ENCODE data around the gene C16orf96. TPM values are rescaled to one million over a fixed set of nuclear protein-coding genes. Genes with fewer than 3 reads are reported as not detected.

C16orf96 gene
- total and polyA plus RNA-seq, 9 donors, result 0.29 to 0.91 (median 0.53) TPM

- Histone ChIP-seq H3K27me3 (ENCODE audit: control insufficient read depth, insufficient read depth, low read length) (no peaks in the 10 kb centered on the region), H3K4me1 (ENCODE audit: control insufficient read depth, insufficient read depth, low read length) (peaks cover 60% of the 10 kb centered on the region), H3K4me3 (ENCODE audit: low read length) (no peak overlapping the region), H3K36me3 (ENCODE audit: control insufficient read depth, insufficient read depth, low read length) (no peaks in the 10 kb centered on the region), H3K27ac (ENCODE audit: low read length) (peak overlapping the region; percentile 50), H3K9me3 (replicated peaks; ENCODE audit: control insufficient read depth, low read depth, low read length) (no peaks in the 10 kb centered on the region)
- DNase-seq, result no peak
Observed at GRCh38 chr16:4524571-4524970, 31.6 kb upstream of the C16orf96 start.

DNA sequence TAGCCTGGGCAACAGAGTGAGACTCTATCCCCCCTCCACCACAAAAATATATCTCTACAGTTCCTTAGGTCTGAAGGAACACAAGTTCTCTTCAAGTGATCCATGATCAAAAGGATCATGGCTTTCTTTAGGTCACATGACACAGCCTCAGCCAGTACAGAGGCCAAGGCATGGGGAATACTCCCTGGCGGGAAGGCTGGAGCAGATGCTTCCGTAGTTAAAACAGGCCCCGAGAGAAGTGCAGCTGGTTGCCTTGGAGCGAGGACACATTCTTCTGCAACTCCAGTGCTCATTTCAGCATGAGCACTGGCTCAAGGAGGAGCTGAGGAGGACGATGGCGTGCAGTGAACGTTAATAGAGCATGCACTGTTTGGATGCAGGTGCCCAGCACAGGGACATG, 31.1 kb upstream of the C16orf96 start:
- H3K4me3 ChIP-seq (ENCODE audit: low read length), result no peak overlapping the region
- DNase-seq, result peak; percentile 94
- 17% methylated on average over 5 of the region's 7 CpGs for WGBS (ENCODE audit: insufficient coverage)
- H3K27ac ChIP-seq (ENCODE audit: low read length), result peak overlapping the region; percentile 55
- no peaks in the 10 kb centered on the region for H3K36me3 ChIP-seq (ENCODE audit: control insufficient read depth, insufficient read depth, low read length)
- peaks cover 64% of the 10 kb centered on the region for H3K4me1 ChIP-seq (ENCODE audit: control insufficient read depth, insufficient read depth, low read length)
- no peaks in the 10 kb centered on the region for H3K27me3 ChIP-seq (ENCODE audit: control insufficient read depth, insufficient read depth, low read length)
- no peaks in the 10 kb centered on the region for H3K9me3 ChIP-seq (replicated peaks; ENCODE audit: control insufficient read depth, low read depth, low read length)

- H3K27me3 ChIP-seq (ENCODE audit: control insufficient read depth, insufficient read depth, low read length), result no peaks in the 10 kb centered on the region
- no peaks in the 10 kb centered on the region for H3K9me3 ChIP-seq (replicated peaks; ENCODE audit: control insufficient read depth, low read depth, low read length)
- H3K4me3 ChIP-seq (ENCODE audit: low read length), result no peak overlapping the region
- 56% methylated on average over 10 of the region's 13 CpGs for WGBS (ENCODE audit: insufficient coverage)
- peaks cover 64% of the 10 kb centered on the region for H3K4me1 ChIP-seq (ENCODE audit: control insufficient read depth, insufficient read depth, low read length)
- H3K27ac ChIP-seq (ENCODE audit: low read length), result peak overlapping the region; percentile 55
- no peak for DNase-seq
- no peaks in the 10 kb centered on the region for H3K36me3 ChIP-seq (ENCODE audit: control insufficient read depth, insufficient read depth, low read length)
Observed at GRCh38 chr16:4525634-4526277, 30.4 kb upstream of the C16orf96 start.

DNA sequence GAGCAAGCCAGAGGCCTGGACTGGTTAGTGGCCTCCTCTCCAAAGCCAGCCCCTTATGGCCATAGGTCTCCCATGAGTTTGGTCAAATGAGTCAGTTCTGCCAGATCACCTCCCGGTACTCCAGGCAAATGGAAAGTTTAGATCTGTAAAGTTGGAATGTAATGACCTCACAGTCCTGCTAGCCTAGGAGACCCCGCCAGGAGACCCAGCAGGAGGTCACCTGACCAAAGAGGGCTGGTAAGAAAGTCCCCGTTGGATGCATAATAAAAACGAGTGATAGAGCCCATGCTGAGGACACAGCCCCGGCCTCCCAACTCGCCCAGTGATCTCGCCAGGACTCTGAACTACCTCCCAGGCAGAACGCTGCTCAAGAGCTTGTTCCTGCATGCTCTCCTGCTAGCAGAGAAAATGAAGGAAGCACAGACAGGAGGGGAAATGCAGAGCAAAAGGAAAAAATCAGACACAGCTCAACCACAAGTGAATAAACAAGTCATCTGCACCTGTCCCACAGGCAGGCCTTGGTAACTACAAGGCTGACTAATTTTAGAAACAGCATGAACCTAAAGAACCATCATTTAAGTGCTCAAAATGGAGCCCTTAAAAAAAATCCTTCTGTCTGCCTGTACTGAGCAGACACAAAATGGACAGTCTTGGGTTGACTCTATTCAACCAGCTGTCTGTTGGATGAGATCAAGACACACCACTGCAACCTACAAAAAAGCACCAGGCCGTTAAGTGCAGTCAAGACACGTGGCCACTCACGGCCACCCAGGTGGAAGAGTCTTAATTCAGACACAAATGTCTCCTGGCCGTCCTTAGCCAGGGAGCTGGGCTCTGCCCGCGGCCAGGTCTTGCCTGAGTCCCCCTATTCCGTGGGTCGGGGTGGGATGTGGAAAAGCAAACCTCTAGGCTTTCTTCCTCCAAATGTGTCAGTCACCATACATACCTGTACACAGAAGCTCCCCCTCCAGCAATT, 26.8 kb upstream of the C16orf96 start:
- H3K27me3 ChIP-seq (ENCODE audit: control insufficient read depth, insufficient read depth, low read length), result no peaks in the 10 kb centered on the region
- WGBS (ENCODE audit: insufficient coverage), result 40% methylated on average over 8 of the region's 16 CpGs
- no peak overlapping the region for H3K4me3 ChIP-seq (ENCODE audit: low read length)
- peak overlapping the region; percentile 66 for H3K27ac ChIP-seq (ENCODE audit: low read length)
- no peaks in the 10 kb centered on the region for H3K9me3 ChIP-seq (replicated peaks; ENCODE audit: control insufficient read depth, low read depth, low read length)
- H3K4me1 ChIP-seq (ENCODE audit: control insufficient read depth, insufficient read depth, low read length), result peaks cover 32% of the 10 kb centered on the region
- peak; percentile 65 for DNase-seq
- H3K36me3 ChIP-seq (ENCODE audit: control insufficient read depth, insufficient read depth, low read length), result peaks cover 14% of the 10 kb centered on the region

- WGBS (ENCODE audit: insufficient coverage), result 83% methylated on average over 4 of the region's 8 CpGs
- peaks cover 15% of the 10 kb centered on the region for H3K4me1 ChIP-seq (ENCODE audit: control insufficient read depth, insufficient read depth, low read length)
- H3K36me3 ChIP-seq (ENCODE audit: control insufficient read depth, insufficient read depth, low read length), result peaks cover 14% of the 10 kb centered on the region
- H3K4me3 ChIP-seq (ENCODE audit: low read length), result no peak overlapping the region
- H3K9me3 ChIP-seq (replicated peaks; ENCODE audit: control insufficient read depth, low read depth, low read length), result no peaks in the 10 kb centered on the region
- DNase-seq, result no peak
- H3K27ac ChIP-seq (ENCODE audit: low read length), result peak overlapping the region; percentile 29
- H3K27me3 ChIP-seq (ENCODE audit: control insufficient read depth, insufficient read depth, low read length), result no peaks in the 10 kb centered on the region
Observed at GRCh38 chr16:4531811-4532210, 24.3 kb upstream of the C16orf96 start.

DNA sequence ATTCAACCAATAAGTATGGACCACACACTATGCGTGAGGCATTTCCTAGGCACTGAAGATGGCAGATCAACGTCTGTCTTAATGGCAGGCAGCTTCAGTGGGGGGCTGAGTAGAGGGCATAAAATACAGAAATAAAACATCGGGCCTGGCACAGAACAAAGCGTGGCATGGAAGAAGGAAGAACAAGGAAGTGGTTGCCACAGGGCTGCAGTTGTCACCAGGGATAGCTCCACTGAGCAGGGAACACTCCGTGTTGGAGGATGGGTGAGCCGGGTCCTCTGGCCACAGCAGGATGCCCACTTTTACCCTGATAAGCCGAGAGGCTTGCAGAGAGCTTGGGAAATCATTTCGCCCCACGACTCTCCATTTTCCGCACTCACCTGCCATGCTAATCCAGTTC, 23.9 kb upstream of the C16orf96 start:
- Histone ChIP-seq H3K36me3 (ENCODE audit: control insufficient read depth, insufficient read depth, low read length) (peaks cover 14% of the 10 kb centered on the region), H3K4me1 (ENCODE audit: control insufficient read depth, insufficient read depth, low read length) (peaks cover 17% of the 10 kb centered on the region), H3K4me3 (ENCODE audit: low read length) (no peak overlapping the region), H3K27ac (ENCODE audit: low read length) (no peak overlapping the region), H3K9me3 (replicated peaks; ENCODE audit: control insufficient read depth, low read depth, low read length) (no peaks in the 10 kb centered on the region), H3K27me3 (ENCODE audit: control insufficient read depth, insufficient read depth, low read length) (no peaks in the 10 kb centered on the region)
- DNase-seq, result no peak
- WGBS (ENCODE audit: insufficient coverage), result 92% methylated on average over 8 of the region's 10 CpGs

GRCh38 chr16:4533490-4533889, 22.6 kb upstream of the C16orf96 start:
- WGBS (ENCODE audit: insufficient coverage), result 79% methylated on average over 6 of the region's 6 CpGs
- H3K4me1 ChIP-seq (ENCODE audit: control insufficient read depth, insufficient read depth, low read length), result peaks cover 21% of the 10 kb centered on the region
- H3K27ac ChIP-seq (ENCODE audit: low read length), result no peak overlapping the region

GRCh38 chr16:4534151-4534790, 21.9 kb upstream of the C16orf96 start:
- DNase-seq, result no peak
- Histone ChIP-seq H3K27ac (ENCODE audit: low read length) (no peak overlapping the region), H3K36me3 (ENCODE audit: control insufficient read depth, insufficient read depth, low read length) (peaks cover 14% of the 10 kb centered on the region), H3K4me1 (ENCODE audit: control insufficient read depth, insufficient read depth, low read length) (peaks cover 18% of the 10 kb centered on the region), H3K27me3 (ENCODE audit: control insufficient read depth, insufficient read depth, low read length) (no peaks in the 10 kb centered on the region), H3K9me3 (replicated peaks; ENCODE audit: control insufficient read depth, low read depth, low read length) (peaks cover 5% of the 10 kb centered on the region), H3K4me3 (ENCODE audit: low read length) (no peak overlapping the region)
- WGBS (ENCODE audit: insufficient coverage), result 83% methylated on average over 9 of the region's 13 CpGs

More at GRCh38 chr16:4533490-4533889, 22.6 kb upstream of the C16orf96 start:
- Histone ChIP-seq H3K36me3 (ENCODE audit: control insufficient read depth, insufficient read depth, low read length) (peaks cover 14% of the 10 kb centered on the region), H3K9me3 (replicated peaks; ENCODE audit: control insufficient read depth, low read depth, low read length) (no peaks in the 10 kb centered on the region), H3K4me3 (ENCODE audit: low read length) (no peak overlapping the region), H3K27me3 (ENCODE audit: control insufficient read depth, insufficient read depth, low read length) (no peaks in the 10 kb centered on the region)
- no peak for DNase-seq

- Histone ChIP-seq H3K27ac (ENCODE audit: low read length) (no peak overlapping the region), H3K9me3 (replicated peaks; ENCODE audit: control insufficient read depth, low read depth, low read length) (peaks cover 13% of the 10 kb centered on the region), H3K4me3 (ENCODE audit: low read length) (no peak overlapping the region), H3K4me1 (ENCODE audit: control insufficient read depth, insufficient read depth, low read length) (peaks cover 11% of the 10 kb centered on the region), H3K27me3 (ENCODE audit: control insufficient read depth, insufficient read depth, low read length) (no peaks in the 10 kb centered on the region), H3K36me3 (ENCODE audit: control insufficient read depth, insufficient read depth, low read length) (peaks cover 14% of the 10 kb centered on the region)
- 82% methylated on average over 7 of the region's 7 CpGs for WGBS (ENCODE audit: insufficient coverage)
- DNase-seq, result no peak
Observed at GRCh38 chr16:4535627-4536108, 20.5 kb upstream of the C16orf96 start.

Measured in muscle of leg (tissue), 11 donors.